Activated CD8-positive, alpha-beta memory T cell treated with anti-CD3 and anti-CD28 coated beads for 4 hours (primary cell): ENCODE data around the gene CSNK2A1.

ENCODE experiments used
- DNase-seq, 2 donors: peaks; one replicate each; pipeline ENCODE4 v3.0.0-alpha.2; 2020; ENCODE audit warnings: low read depth in 2 of 2

The CSNK2A1 gene

GRCh38 chr20:430091-430999, 113.2 kb downstream of the CSNK2A1 start:
- no peak for DNase-seq

DNA sequence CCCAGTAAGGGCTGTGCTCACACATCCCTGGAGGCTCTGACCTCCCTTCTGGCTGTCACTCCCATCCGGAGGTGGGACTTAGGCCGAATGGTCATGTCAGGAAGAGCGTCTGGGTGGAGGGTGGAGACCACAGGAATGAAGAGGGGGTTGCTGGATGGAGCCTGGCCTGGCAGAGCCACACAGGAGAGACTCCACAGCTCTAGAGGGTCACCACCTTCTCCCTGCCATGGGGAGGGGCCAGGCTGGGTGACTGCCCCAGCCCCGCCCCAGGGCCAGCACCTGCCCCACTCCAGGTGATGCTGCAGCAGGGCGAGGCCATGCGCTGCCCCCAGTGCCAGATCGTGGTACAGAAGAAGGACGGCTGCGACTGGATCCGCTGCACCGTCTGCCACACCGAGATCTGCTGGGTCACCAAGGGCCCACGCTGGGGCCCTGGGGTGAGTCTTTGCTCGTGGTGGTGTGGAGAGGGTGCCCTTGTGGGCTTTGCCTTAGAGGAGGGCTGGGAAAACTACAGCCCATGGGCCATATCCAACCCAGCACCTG, 114.9 kb downstream of the CSNK2A1 start:
- DNase-seq = no peak

- DNase-seq = no peak
Observed at GRCh38 chr20:427849-428657, 115.5 kb downstream of the CSNK2A1 start.

DNA sequence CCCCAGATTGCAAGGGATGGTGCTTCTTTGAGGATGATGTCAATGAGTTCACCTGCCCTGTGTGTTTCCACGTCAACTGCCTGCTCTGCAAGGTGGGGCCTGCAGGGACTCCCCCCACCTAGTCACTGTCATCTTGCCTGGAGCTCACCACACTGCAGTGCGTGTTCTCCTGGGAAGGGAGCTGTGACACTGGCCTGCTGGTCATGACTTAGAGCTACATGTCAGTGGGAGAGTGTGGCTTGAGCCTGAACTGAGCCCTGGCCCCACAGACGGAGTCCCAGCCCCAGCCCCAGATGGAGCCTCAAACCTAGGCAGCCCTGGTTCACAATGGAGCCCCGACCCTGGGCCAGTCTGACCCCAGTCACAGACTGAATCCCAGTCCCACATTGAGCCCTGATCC, 116.2 kb downstream of the CSNK2A1 start:
- DNase-seq = no peak

- no peak for DNase-seq
Observed at GRCh38 chr20:426566-426965, 117.0 kb downstream of the CSNK2A1 start.
